Measurements from ENCODE around the gene SLC17A8. TPM values are rescaled to one million over a fixed set of nuclear protein-coding genes. Genes with fewer than 3 reads are reported as not detected.

SLC17A8 gene
- total RNA-seq, 4 donors from 2014 or later: not detected

DNA sequence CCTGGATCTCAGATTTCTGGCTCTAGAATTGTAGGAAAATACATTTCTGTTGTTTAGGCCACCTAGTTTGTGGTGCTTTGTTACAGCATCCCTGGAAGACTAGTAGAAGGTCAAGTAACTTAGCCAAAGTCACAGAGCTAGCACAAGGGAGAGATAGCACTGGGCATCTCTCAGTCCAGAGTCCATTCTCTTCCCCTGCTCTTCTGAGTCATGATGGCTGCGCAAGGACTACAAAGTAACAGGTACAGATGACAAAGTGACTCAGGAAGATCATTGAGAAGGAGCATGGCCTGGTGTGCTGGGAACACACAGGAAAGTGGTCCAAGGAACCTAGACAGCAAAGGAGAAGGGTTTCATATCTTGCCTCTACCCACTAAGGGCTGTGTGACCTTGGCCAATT, 19.3 kb downstream of the SLC17A8 start:
- 100% methylated on average over 1 of the region's 1 CpG; no CpG with 5 or more reads in 1 of the 2 donors for WGBS, 2 donors

DNA sequence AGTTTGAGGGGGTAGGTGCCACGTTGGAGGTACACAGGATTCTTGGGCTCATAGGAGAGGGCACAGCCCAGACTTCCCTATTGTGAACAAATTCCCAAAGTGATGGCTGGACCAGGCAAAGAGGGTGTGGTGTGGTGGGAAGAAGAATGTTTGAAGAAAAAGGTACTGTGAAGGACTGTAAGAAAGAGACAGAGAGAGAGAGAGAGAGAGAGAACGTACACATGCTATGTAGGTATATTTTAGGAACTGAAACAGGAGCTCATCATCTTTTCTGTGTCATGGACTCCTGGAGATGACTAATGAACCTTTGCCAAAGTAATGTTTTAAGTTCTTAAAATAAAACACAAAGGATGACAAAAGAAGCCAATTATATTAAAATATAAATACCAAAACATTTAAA, 24.5 kb downstream of the SLC17A8 start:
- Histone ChIP-seq H3K4me1 (no peaks in the 10 kb centered on the region), H3K27me3 (no peaks in the 10 kb centered on the region), H3K9me3 (no peaks in the 10 kb centered on the region), H3K36me3 (no peaks in the 10 kb centered on the region), H3K27ac (no peak overlapping the region), H3K4me3 (no peak overlapping the region)
- no peak for DNase-seq
- intact Hi-C loops (cut with DNase I): no loop called here
- TF ChIP-seq, protein P1, sequence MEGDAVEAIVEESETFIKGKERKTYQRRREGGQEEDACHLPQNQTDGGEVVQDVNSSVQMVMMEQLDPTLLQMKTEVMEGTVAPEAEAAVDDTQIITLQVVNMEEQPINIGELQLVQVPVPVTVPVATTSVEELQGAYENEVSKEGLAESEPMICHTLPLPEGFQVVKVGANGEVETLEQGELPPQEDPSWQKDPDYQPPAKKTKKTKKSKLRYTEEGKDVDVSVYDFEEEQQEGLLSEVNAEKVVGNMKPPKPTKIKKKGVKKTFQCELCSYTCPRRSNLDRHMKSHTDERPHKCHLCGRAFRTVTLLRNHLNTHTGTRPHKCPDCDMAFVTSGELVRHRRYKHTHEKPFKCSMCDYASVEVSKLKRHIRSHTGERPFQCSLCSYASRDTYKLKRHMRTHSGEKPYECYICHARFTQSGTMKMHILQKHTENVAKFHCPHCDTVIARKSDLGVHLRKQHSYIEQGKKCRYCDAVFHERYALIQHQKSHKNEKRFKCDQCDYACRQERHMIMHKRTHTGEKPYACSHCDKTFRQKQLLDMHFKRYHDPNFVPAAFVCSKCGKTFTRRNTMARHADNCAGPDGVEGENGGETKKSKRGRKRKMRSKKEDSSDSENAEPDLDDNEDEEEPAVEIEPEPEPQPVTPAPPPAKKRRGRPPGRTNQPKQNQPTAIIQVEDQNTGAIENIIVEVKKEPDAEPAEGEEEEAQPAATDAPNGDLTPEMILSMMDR (IDR thresholded peaks at IDR 0.05): no peak
- TF ChIP-seq POLR2A (IDR thresholded peaks at IDR 0.05): no peak
- WGBS, 2 donors: 61 to 70% methylated on average over 2 of the region's 2 CpGs

More for the DNA sequence above, 19.3 kb downstream of the SLC17A8 start:
- intact Hi-C loops (cut with DNase I): no loop called here
- DNase-seq: no peak
- H3K27me3 ChIP-seq: no peaks in the 10 kb centered on the region
- peaks cover 0 to 12% (median 0%) of the 10 kb centered on the region in 3 donors for H3K4me1 ChIP-seq
- no peaks in the 10 kb centered on the region for H3K9me3 ChIP-seq
- H3K36me3 ChIP-seq: no peaks in the 10 kb centered on the region
- no peak overlapping the region for H3K27ac ChIP-seq
- H3K4me3 ChIP-seq: no peak overlapping the region
- TF ChIP-seq, protein P1 (IDR thresholded peaks at IDR 0.05): no peak
- TF ChIP-seq POLR2A (IDR thresholded peaks at IDR 0.05): no peak

DNA sequence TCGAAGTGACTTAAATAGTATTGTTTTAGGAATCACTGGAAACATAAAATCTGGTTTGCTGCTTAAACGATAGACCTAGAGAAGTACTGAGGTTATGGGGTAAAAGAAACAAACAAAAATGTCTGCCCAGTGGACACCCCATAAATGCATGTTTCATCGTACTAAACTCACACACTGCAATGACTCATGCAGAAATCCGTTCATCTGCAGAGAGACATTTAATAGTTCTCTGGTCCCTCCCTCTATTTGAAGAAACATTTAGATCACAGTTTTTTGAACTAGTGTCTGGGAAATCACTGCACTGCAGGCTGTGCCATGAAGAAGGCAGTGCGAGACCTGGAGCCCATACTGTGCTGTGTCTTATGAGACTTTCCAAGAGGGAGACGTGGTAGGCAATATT, 25.5 kb downstream of the SLC17A8 start:
- no peak for DNase-seq
- H3K36me3 ChIP-seq: no peaks in the 10 kb centered on the region
- H3K27me3 ChIP-seq: no peaks in the 10 kb centered on the region
- no peaks in the 10 kb centered on the region for H3K4me1 ChIP-seq
- no peaks in the 10 kb centered on the region for H3K9me3 ChIP-seq
- no peak overlapping the region for H3K27ac ChIP-seq
- H3K4me3 ChIP-seq: no peak overlapping the region
- intact Hi-C loops (cut with DNase I): no loop called here
- TF ChIP-seq POLR2A (IDR thresholded peaks at IDR 0.05): no peak
- TF ChIP-seq, protein P1 (IDR thresholded peaks at IDR 0.05): no peak
- 55 to 65% methylated on average over 6 of the region's 6 CpGs for WGBS, 2 donors

DNA sequence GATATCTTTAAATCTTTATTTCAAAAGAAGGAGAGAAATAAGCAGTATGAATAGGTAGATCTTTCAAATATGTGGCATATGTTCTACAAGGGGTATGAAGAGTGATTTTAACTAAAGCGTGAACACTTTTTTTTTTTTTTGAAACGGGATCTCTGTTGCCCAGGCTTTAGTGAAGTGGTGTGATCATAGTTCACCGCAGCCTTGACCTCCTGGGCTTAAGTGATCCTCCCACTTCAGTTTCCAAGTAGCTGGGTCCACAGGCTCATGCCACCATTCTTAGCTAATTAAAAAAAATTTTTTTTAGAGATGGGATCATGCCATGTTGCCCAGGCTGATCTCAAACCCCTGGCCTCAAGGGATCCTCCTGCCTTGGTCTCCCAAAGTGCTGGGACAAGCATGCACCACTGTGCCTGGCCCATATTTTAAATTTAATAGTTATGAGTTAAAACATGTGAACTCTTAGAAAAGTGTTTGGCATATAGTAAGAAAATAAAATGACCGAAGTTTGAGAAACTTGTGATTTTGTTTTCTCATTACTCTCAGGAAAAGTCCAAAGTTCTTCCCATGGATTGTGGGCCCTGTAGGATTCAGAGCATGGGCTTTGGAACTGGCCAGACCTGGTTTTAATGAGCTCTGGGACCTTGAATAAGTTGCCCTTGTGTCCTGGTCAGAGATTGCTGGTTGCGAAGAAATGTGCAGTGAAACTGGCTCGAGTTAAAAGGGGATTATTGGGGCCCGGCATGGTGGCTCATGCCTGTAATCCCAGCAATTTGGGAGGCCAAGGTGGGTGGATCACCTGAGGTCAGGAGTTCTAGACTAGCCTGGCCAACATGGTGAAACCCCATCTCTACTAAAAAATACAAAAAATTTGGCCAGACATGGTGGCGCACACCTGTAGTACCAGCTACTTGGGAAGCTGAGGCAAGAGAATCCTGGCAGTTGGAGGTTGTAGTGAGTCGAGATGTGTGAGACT, 27.0 kb downstream of the SLC17A8 start:
- intact Hi-C loops (cut with DNase I): no loop called here

DNA sequence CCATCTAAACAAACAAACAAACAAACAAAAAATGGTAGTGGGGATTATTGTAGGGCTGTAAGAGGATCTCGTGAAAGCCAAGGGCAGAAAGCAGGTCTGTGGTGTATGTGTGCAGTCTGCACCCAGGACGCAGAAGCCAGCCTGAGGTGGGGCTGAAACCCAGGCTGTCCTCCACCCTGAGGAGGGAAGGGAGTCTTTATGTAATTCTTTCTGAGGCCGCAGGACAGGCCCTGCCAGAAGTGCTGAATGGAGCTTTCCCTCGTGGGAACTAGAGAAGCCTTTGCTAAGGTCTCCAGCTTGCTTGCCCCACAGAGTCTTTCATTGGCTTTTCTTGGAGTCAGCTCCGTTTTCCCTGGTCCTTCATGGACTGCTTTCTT, 27.7 kb downstream of the SLC17A8 start:
- DNase-seq: no peak
- no peaks in the 10 kb centered on the region for H3K4me1 ChIP-seq
- H3K27me3 ChIP-seq: no peaks in the 10 kb centered on the region
- intact Hi-C loops (cut with DNase I): no loop called here
- no peak overlapping the region for H3K4me3 ChIP-seq
- H3K27ac ChIP-seq: no peak overlapping the region
- H3K36me3 ChIP-seq: no peaks in the 10 kb centered on the region
- WGBS, 2 donors: 59 to 79% methylated on average over 5 of the region's 5 CpGs
- no peak for TF ChIP-seq POLR2A (IDR thresholded peaks at IDR 0.05)
- TF ChIP-seq, protein P1 (IDR thresholded peaks at IDR 0.05): no peak
- no peaks in the 10 kb centered on the region for H3K9me3 ChIP-seq

More for the DNA sequence above, 27.0 kb downstream of the SLC17A8 start:
- no peaks in the 10 kb centered on the region for H3K36me3 ChIP-seq
- H3K4me1 ChIP-seq: no peaks in the 10 kb centered on the region
- no peak overlapping the region for H3K4me3 ChIP-seq
- 74 to 75% methylated on average over 9 of the region's 9 CpGs for WGBS, 2 donors
- no peaks in the 10 kb centered on the region for H3K27me3 ChIP-seq
- no peak for TF ChIP-seq POLR2A (IDR thresholded peaks at IDR 0.05)
- TF ChIP-seq, protein P1 (IDR thresholded peaks at IDR 0.05): no peak
- DNase-seq: no peak
- no peak overlapping the region for H3K27ac ChIP-seq
- H3K9me3 ChIP-seq: no peaks in the 10 kb centered on the region
